ENCODE results near the gene BARHL1.

- TF ChIP-seq POLR2A (IDR thresholded peaks at IDR 0.05): no peak
- TF ChIP-seq POLR2AphosphoS5 (IDR thresholded peaks at IDR 0.05): no peak
- TF ChIP-seq CTCF (IDR thresholded peaks at IDR 0.05): no peak
- no peak for TF ChIP-seq EP300 (IDR thresholded peaks at IDR 0.05; ENCODE audit: low read depth)
Measured at GRCh38 chr9:132577119-132577518, 5.3 kb upstream of the BARHL1 start.

Measured in transverse colon (tissue), 4 donors.